Measurements from ENCODE around the gene SUMO1.
"Not testable (repeated sequence)": the region's sequence is repeated elsewhere in the genome, so short reads cannot be mapped to it uniquely, and the experiment has no call there.

SUMO1 gene

DNA sequence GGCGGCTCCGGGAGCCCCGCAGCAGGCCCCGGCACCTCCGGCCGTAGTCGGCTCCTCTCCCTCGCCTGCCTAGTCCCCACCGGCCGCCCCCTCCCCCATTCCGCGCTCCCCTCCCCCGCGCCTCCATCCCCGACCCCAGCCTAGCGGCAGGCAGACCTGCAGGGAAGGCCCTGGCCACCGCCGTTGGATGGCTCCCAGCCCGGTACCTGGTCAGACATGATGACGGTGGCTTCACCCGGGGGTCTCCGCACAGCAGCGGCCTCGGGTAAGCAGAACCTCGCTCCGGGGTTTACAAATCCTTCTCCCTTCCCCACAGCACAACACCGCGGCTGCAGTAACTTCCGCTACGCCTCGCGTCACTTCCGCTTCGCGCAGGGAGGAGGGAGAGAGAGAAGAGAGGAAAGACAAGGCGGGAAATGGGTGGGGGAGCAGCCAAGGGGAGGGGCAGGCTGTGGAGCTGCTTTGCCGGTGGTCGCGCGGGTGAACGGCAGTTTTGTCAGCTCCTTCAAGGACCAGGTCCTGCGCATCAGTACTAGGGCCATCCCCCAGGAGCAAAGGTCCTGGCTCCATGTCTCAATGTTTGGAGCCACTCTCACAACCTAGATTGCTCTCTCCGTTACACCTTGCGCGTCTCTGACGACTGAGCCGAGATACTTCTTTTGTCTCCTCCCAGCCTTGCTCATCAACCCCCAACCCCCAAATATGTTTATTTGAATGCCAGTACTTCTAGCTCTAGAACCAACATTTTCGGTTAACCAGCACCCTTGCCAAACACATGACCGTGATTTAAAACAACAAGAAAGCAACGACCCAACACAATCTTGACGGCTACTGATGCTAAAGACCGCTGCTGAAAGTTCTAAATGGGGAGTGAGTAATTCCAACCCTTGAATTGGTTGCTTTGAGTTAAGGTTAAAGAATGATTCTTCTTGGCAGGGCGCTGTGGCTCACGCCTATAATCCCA lies at the start of gene SUMO1:
SUMO1 (minus strand) TSS at position 364 of the 964 bp plus-strand sequence; CDS start at position 218, 146 bp downstream.
- DNase-seq, result peak; percentile 15 to 94 (median 86)

DNA sequence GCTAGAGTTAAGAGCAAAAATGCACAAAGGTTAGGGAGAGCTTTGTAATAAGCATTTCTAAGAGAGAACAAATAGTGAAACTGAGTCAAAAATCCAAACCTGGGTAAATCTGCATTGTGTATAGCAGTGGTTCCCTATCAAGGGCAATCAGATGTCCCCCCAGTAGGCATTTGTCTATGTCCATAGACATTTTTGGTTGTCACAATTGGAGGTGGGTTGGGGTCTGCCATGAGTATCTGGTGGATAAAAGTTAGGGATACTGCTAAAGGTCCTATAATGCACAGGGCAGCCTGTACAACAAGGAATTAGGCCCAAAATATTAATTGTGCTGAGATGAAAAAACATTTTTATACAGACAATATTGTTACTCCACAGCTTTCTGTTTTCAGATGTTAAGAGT lies 48.2 kb upstream of the SUMO1 start:
- DNase-seq, result no peak

DNA sequence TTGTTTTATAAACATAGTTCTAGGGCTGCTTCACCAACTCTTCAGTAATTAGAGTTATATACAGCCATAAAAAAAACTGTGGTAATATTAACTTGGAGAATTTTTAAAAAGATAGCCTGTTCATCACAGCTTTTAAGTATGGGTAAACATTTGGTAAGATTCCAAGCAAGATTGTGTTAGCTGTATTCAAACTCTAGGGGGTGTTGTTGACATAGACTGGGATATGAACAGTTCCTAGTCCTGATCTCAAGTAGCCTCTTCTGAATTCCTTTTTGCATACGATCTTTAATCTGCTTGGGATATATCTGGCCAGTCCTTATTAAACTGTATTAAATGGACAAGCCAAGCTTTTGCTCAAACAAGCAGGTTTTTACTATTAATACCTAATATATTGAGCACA lies 40.5 kb upstream of the SUMO1 start:
- peak in 1 of 58 donors; percentile 6 for DNase-seq

DNA sequence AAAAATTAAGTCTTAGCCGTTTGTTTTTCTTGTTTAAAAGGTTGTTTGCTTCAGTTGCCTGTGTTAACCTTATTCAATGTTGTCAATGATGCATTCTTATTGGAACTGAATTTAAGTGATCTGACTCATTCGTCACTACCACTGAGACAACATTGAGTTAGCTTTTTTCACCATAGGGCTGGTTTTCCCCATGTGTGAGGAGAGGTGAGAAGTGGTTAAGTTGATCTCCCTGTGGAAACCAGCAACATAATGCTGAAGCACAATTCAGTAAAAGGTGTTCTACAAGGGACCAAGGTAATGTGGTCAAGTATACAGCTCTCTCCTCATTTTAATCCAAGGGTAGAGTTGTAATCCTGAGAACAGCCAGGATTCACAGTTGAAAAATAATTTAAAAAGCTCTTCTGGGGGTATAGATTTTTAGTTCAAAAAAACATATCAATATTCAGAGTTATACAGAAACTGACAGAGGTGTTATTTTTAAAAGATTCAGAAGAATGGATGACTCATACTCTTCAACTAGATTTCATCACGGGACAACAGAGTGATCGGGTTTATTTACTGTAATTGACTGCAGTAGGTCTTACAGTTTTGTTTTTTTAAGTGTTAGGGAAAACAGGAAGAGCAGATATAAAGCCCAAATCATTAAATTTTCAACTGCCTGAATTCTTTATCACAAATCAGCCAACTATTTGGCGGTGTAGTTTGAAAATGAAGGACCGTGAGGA lies 39.8 kb upstream of the SUMO1 start:
- no peak for DNase-seq

DNA sequence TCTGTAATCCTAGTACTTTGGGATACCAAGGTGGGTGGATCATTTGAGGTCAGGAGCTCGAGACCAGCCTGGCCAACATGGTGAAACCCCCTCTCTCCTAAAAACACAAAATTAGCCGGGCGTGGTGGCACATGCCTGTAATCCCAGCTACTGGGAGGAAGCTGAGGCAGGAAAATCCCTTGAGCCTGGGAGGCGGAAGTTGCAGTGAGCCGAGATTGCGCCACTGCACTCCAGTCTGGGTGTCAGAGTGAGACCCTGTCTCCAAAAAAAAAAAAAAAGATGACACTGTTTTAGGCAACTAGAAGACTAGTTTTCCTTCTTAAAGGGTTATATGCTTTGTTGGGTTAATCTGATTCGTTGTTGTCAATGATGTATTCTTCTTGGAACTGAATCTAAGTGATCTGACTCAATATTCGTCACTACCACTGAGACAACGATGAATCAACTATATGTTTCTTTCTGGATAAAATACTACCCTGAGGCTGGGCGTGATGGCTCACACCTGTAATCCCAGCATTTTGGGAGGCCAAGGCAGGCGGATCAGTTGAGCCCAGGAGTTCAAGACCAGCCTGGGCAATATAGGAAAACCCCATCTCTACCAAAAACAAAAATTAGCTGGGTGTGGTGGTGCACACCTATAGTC lies 37.8 kb upstream of the SUMO1 start:
- not testable (repeated sequence) for DNase-seq

DNA sequence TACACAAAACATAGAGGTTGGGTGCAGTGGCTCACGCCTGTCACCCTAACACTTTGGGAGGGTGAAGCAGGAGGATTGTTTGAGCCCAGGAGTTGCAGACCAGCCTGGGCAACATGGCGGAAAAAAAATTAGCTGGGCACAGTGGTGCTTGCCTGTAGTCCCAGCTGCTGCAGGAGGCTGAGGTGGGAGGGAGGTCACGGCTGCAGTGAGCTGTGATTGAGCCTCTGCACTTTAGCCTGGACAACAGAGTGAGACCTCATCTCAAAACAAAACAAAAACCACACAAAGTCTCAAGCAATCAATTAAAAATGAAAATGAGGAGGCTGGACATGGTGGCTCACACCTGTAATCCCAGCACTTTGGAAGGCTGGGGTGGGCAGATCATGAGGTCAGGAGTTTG lies 32.1 kb upstream of the SUMO1 start:
- no peak for DNase-seq

DNA sequence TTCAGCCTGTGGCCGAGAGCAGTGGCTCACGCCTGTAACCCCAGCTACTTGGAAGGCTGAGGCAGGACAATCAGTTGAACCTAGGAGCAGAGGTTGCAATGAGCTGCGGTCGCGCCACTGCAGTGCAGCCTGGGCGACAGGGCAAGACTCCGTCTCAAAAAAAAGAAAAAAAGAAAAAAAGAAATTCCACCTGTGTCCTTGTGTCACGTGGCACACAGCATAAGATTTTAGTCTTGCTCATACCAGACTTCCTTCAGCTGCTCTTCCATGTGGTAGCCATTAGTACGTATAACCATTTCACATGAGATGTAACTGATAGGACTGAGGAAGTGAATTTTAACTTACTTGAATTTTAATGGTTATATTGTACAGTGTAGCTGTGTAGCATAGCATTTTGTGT lies 31.2 kb upstream of the SUMO1 start:
- DNase-seq, result no peak

DNA sequence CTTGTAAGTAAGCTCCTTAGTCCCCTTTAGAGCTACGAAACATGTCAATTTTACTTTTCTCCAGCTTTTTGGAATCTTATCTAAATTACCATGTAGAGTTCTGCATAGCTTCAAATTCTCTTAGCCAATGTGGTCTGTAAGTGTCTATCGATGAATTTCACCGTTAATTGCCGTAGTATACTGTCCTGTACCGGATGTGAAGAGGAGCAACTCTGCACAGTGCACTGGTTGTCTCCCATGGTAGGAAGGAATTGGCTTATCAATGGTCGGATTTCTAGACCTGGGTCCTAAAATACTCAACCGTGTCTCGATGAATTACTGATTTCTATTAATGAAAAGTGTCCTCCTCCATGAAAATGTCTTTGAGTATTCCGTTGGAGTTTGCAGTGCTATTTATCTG lies 29.1 kb upstream of the SUMO1 start:
- no peak for DNase-seq

DNA sequence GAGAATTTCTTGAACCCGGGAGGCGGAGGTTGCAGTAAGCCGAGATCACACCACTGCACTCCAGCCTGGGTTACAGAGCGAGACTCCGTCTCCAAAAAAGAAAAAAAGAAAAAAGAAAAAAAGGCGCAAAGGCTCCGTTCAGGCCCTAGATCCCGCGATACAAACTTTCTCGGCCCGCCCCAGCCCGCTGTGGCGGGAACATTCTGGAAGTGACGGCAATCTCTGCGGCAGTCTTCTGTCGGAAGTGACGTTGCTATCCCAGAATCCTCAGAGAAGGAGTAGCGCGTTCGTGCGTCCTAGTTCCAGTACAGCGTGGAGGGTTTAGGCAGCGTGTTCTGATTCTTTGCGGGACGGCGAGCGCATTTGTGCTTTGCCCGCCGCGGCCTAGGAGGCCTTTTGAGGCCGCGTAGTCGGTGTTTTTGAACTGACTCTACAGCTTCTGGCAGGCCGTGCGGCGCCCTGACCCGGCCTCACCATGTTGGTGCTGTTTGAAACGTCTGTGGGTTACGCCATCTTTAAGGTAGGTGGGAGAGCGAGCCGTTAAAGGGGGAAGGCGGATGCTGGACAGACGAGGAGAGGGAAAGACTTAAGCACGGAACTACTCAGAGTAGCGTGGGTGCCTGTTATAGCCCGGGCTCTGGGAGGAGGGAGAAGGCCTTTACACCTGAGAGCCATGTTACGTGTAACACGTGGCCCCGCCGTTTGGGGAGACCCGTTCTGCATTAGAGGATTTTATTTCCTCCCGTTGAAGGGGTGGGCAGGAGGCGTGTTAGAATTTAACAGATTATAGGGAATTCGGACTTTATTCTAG lies 27.3 kb upstream of the SUMO1 start, which contains the start of gene NOP58:
NOP58 (plus strand) TSS at position 297 of the 811 bp plus-strand sequence; CDS start at position 476, 179 bp downstream.
- DNase-seq, result peak; percentile 61 to 97 (median 90)

DNA sequence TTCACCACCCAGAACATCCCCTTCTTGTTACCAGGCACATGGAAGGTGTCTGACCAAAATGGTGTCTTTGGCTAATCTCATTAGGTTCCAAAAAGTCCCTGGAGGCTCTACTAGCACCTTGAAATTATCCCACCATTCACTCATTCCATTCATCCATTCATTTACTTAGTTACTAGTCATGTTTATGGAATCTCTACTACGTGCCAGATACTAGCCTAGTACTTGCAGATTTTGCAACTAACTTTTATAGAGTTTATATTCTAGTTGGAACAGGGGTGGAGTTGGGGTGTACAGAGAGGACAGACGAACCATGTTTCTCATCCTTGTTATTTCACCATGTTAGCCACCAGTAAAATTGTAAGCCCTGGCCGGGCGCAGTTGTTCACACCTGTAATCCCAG lies 23.1 kb upstream of the SUMO1 start:
- no peak for DNase-seq

DNA sequence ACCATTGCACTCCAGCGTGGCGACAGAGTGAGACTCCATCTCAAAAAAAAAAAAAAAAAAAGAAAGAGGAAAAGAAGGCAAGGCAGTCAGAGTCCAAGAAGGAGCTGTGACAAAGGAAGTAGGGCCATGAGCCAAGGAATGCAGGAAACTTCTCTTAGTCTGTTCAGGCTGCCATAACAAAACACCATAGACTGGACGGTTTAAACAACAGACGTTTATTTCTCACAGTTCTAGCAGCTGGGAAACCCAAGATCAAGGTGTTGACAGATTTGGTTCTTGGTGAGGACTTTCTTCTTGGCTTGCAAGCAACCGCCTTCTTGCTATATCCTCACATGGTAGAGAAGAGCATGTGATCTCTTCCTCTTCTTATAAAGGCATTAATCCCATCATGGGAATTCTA lies 13.1 kb upstream of the SUMO1 start:
- DNase-seq, result no peak

DNA sequence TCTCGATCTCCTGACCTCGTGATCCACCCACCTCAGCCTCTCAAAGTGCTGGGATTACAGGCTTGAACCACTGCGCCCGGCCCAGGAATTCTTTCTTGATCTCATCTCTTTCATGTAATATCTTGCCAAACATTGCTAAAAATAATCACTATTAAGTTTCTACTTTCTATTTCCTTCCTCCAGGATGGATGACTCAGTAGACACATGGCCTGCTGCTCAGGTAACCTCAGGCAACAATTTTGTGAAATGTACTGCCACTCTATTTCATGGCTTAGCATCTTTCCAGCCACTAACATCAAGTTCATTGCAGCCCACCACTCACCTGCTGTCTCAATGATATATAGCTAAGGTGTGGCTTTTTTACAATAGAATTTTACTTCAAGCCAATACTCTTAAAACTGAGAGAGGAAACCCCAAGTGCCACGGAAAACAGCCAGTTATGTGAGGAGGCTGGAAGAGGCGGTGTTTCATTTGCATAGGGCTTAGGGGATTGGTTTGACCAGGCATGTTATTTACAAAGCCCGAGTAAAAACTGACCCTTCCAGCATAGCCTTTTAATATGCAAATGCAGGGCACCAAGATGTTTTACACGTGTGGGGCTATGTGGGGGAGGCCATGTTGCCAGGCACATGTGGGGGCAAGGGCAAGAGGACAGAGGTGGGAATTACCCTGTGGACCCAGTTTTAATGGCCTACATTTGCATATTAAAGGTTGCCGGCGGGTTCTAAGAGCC lies 11.3 kb upstream of the SUMO1 start:
- peak in 1 of 58 donors; percentile 10 for DNase-seq

DNA sequence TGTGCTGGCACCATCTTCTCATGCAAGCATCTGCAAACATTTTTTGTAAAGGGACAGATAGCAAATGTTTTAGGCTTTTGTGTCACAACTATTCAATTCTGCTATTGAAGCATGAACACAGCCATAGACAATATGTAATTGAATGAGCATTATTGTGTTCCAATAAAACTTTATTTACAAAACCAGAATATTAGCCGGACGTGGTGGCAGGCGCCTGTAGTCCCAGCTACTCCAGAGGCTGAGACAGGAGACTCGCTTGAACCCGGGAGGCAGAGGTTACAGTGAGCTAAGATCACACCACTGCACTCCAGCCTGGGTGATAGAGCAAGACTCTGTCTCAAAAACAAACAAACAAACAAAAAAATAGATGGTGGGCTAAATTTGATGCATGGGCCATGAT lies 9.3 kb upstream of the SUMO1 start:
- not testable (repeated sequence) for DNase-seq

DNA sequence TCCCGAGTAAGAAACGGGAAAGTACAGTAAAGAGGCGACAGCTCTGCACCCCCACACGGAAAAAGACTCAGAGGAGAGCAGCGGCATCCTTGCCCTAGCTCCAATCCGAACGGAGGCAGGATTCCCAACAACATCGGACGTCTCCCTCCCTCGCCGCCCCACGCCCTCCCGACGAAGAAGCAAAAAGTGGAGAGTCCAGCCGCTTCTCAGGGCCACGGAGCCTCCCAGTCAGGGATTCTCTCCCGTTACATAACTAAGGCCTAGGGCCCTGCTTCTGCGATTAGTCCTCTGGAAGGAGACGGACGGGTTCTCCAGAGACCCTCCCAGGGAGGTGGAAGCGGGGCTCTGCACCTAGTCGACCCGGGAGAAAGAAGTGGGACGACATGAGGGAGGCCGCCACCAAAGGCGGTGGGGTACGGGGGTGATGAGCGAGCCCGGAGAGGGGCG lies 587 bp downstream of the SUMO1 start:
- DNase-seq, result peak in 37 of 58 donors; percentile 5 to 78 (median 37)

DNA sequence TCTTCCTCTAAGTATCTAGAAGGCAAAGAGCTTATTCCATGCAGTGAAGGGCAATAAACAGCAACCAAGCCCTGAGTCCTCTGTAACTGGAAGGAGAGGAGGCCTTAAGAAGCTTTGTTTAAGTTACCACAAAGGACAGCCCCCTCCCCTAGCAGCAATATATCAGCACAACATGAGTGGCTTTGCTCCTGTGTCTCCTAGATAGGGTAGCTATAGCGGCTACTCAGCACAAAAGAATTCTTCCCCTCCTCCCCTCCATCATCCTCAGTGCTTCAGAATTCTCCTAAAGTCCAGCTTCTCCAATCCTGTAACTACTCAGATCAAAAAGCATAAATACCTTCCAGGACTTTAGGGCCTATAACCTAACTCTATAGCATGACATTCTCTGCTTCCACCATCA lies 16.5 kb downstream of the SUMO1 start:
- DNase-seq, result no peak

DNA sequence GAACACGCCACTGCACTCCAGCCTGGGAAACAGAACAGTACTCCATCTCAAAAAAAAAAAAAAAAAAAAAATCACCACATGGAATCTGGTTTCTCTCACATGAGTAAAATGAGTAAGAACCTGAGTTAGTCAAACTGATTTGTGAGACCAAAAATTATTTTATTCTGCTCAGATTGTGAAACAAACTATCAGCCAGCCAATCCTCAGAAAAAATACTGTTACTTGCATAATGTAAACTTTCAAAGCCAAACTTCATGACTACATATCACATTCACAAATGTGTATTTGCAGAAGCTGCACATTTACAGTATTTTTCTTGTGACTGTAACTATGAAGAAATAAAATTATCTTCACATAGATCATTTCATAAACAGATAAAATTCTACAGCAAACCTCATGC lies 23.2 kb downstream of the SUMO1 start:
- no peak for DNase-seq

DNA sequence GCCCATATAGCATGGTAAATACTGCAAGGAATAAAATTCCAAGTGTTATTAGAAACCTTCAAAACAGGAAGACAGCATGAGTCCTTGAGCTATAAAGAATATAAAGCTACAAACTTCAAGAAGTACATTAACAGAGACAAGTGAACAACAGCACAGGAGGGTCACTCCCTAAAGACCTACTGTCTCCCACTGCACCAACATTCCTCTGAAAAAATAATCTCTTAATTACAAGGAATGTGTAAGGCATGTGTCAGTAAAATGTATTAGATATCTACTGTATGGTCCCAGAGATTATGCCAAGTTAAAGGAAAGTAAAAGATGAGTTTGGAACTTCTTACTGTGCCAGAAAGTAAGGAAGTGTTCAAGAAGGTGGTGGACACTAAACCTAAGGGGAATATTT lies 29.9 kb downstream of the SUMO1 start:
- DNase-seq, result no peak

DNA sequence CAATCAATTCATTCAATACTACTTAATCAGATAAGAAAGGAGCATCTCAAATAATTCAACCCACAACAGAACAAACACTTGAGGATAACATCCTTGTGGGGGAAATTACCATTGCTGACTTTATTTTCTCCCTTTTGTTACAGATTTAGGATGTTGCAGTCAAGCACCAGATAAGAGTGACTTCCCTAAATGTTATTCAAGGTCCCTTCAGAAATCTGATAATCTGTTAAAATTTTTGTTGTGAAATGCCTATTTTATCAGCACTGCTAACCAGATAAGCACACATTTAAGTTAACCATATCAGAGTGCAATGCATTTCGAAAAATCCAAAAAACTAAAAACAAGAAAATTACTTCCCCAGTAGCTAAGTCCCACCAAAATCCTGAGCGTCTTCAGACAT lies 33.5 kb downstream of the SUMO1 start:
- DNase-seq, result no peak

DNA sequence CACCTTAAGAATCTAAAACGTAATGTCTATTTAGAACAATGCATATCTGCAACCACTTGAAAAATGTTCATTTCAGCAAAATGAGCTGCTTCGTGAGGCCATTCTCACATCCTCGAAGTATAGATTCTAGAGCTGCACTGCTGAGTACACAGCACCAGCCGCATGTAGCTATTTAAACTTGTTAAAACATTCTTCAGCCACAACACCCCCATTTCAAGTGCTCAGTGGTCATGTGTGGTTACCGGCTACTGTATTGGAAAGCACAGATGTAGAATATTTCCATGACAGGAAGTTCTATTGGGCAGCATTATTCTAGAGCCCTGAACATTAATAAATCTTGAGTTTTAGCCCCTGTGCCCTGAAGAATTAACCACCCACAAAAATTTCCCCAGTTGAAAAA lies 35.0 kb downstream of the SUMO1 start:
- DNase-seq, result no peak

Data from anterior cingulate cortex (tissue), 58 donors.